ENCODE data around the gene PLEKHM1.
A peak's percentile ranks its signal among the peaks of the same experiment; 100 is the strongest.

PLEKHM1 gene

DNA sequence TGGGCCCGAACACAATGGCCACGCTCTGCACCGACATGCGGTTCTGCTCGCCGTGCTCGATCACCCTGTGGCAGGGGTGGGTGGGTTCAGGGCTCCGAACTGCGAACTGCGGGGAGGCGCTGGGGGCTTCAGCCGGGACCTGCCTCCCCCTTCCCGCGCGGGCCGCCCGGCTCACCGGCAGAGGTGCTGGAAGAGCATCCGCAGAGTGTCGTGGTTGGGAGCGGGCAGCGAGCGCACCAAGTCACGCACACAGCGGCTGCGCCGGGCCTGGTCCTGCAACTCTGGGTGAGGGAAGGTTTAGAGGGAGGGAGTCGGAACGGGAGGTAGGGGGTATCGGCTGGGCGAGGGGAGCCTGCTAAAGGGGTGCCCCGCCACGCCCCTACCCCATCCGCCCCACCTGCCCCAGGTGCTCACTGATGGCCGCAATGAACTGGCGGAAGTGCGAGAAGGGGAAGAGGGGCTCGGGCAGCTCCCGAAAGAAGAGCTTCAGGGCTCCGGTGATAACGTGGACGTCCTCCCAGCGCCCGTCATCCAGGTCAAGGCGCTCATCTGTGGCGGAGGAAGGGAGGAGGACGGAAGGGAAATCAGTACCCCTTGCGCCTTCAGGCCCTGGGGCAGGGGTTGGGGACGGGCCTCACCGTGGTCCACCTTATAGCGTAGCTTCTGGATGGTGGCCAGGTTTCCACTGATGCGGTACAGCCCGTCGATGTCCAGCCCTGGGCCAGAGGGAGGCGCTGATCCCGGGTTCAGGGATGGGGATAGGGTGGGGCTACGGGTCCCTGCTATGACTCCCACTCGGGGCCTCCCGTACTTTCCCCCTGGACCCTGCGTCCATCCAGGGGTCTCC is 94.7 kb downstream of the PLEKHM1 start:
- no peak for DNase-seq

DNA sequence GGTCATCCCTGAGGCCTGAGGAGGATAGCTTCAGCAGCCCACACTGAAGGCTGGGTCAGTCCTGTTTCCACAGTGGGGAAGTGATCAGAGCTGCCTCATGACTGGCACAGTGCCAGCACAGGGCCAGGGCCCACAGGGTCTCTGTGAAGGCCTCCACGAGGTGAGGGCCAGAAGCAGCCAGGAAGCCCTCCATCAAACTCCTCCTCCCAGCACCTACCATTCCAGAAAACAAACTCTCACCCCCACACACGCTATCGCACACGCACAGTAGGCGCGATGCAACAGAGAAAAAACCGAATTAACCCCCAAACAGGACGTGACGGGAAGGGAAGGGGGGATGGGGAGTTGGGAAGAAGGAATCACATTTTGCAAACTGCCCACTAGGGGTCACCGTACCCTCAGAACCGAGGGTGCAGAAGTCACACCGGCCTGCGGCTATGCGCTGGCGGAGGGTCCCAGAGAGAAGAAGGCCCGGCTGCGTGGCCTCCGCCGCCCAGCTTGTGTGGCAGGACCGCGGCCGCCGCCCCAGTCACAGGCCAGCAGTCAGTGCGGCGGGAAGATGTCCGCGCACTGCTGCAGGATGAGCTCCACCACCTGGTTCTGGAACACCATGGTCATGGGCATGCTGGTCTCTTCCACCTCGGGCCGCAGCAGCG is 95.5 kb downstream of the PLEKHM1 start:
- DNase-seq = peak; percentile 93

DNA sequence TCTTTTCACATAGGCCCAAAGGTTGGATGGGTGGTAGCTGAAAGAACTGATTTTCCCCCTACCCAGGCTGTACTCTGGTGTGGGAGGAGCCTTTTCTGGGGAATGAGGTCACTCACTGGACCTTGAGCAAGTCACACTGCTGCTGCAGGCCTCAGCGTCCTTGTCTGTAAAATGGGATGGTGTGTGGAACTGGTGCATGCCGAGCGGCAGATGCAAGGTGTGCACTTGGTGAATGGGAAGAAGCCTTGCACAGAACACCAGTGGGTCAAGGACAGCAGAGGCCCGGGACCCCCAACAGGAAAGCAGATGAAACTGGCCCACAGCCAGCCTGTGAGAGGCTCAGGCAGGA is 96.0 kb downstream of the PLEKHM1 start:
- no peak for DNase-seq

DNA sequence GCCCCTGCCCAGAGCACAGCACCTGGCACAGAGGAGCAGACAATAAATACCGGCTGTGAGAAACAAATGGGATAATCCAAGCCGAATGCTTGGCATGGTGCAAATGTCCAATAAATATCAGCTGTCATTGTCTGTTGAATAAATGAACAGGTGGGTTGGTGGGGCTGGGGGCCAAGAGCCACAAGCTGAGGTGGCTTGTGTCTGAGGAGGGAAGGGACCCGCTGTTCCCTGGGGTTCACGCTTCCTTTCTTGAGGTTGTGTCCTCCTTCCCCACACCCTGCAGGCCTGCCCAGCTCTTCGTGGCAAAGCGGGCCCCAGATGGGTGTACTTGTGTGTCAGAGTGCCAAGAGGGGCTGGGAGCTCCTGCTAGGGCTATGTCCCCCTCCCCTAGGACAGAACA is 96.4 kb downstream of the PLEKHM1 start:
- DNase-seq = no peak

DNA sequence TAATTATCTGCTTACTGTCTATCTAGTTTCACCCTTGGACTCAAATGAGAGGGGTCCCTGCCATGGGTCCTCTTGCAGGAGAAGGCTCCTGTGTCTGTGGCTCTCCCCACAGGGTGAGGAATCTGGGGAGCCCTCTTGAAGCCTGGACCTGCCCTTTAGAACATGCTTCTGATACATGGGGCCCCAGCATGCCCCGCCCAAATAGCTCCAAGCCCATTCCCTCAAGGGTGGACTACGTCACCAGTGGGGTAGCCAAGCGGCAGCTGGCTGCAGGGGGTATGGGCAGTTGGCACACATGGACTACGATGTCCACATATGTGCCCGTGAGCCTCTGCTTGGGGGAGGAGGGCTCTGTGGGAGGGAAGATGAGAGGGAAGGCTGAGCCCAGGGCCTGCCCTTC is 97.1 kb downstream of the PLEKHM1 start:
- no peak for DNase-seq

DNA sequence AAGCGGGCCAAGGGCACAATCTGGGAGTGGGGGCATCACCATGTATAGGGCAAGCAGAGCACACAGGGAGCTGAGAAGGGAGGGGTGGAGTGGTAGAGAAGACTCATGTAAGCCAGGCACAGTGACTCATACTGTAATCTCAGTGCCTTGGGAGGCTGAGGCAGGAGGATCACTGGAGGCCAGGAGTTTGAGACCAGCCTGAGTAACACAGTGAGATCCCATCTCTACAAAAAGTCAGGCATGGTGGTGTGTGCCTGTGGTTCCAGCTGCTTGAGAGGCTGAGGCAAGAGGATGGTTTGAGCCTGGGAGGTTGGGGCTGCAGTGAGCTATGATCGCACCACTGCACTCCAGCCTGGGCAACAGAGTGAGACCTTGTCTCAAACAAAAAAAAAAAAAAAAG is 98.6 kb downstream of the PLEKHM1 start:
- no peak for DNase-seq

DNA sequence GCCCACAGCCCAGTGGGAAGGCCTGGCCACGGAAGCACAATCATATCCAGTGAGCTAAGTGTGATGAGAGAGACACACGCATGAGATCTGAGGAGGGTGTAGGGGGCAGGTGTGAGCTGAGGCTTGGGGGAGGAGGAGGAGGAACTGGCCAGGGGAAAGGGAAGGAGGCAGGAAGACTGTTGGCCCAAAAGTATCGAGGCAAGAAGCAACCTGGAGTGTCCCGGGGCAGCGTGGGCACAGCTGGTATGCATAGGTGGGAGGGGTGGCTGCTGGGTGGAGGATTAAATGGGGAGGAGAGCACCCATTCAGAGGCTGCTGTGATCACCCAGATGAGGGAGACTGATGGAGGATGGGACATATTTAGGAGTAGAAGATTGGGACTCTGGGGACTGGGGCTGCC is 99.2 kb downstream of the PLEKHM1 start:
- no peak for DNase-seq

DNA sequence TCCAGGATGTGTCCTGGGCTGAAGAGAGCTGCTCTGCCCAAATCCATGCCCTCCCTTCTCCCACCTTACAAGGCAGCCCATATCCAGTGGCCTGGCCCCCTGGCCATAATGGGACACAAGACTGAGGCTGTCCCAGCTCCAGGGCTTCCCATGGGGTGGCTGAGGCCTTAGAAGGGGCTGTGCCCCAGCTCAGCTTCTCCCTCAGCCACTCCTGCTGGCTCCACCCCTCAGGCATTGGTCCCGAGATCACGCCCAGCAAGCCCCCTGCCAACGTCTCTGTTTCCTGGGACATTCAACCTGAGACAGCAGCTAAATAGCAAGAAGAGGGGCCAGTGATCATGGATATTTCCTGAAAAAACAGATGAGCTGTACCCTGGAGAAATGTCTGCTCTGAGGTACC is 101.2 kb downstream of the PLEKHM1 start:
- no peak for DNase-seq

DNA sequence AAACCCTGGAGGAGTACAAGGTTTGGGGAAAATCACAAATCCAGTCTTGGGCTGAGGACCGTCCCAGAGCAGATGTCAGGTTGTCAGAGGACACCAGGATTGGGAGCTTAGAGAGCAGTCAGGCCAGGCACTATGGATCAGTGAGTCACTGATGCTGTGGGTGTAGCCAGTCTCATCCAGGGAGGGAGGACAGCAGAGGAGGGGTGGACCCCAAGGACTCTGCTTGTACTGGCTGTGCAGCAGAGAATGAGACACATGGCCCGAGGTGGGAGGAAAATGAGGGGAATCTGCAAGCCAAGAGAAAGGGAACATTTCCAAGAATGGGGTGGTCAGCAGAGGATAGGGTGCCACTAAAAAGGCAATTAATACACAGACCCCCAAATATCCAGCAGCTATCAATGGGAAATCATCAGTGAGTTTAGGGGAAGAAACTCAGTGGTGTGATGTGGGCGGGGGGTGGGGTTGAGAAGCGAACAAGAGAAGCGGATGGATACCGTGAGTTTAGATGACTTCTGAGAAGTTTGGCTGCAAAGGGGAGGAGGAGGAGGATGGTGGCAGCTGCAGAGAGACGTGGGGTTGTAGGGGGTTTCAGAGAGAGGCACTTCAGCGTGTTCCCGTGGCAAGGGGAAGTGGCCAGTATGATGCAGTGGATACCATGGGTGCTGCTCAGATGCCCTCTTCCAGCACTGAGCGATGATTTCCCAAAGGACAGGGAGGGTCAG is 101.8 kb downstream of the PLEKHM1 start:
- DNase-seq = peak; percentile 48

DNA sequence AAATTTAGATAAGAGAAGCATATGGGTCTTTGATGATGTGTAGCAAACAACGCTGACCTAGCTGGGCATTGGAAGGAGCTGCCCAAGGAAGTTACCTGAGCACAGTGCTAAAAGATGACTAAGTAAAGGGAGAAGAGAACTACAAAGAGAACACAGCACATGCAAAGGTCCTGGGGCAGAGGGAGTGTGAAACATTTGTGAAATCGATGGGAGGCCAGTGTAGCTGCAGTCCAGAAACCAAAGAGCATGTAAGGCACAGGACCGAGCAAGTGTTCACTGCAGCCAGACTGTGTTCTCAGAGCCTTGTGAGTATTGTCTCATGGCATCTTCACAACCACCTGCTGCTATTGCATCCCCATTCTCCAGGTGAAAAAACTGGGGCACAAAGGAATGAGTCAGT is 102.8 kb downstream of the PLEKHM1 start:
- DNase-seq = no peak

DNA sequence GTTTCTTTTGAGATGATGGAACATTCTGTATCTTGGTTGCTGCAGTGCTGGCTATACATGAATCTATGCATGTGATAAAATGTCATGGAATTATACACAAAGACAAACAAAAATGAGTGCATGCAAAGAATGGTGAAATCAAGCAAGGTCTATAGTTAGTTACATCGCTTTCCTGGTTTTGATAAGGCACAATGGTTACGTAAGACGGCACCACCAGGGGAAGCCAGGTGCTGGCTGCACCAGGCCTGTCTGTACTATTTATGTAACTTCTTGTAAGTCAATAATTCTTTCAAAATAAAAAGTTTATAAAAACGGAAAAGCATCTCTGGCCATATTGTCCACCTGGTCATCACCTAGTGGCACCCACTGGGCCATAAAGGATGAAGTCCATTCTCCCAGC is 104.3 kb downstream of the PLEKHM1 start:
- no peak for DNase-seq

All from fibroblast of skin of right biceps (primary cell).